ENCODE measurements around the gene IPCEF1.

The IPCEF1 gene

DNA sequence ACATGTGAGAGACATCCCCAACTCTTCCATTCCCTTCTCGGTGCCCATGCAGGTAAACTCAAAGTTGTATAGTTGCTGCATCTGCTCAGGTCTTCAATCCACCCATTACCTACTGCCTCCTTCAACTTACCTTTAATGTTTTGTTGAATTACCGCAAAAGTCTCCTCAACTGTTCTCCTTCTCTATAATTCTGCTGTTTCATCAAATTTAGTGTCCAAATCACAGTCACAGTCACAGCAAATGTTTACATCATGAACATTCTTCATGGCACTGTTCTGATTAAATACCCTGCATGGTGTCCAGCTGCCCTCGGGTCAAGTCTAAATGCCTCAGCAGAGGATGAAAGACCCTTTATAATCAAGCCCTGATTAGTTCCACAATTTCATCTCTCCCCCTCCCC lies 130.1 kb downstream of the IPCEF1 start:
- POLR2A ChIA-PET, result no interaction called here
- CTCF ChIA-PET, result no interaction called here

DNA sequence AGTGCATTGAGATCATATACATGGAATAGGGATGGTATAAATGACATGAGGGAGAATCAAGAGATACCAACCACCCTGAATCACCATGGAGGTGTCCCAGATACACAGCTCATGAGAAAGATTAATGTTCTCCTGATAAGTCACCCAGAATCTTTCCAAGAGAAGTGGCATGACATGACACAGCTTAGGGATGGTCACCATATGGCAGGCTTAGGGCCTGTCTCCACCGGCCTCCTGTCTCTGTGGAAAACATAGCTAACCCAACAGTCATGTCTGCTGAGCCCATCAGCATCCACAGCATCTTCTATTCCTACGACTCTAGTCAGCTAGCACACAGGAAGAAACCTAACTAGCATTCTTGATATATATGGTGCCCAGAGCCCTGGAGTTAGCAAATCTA lies 133.3 kb downstream of the IPCEF1 start:
- ChIA-PET CTCF (no interaction called here), POLR2A (no interaction called here)
- no peak for DNase-seq (ENCODE audit: extremely low spot score)
- TF ChIP-seq SP1 (IDR thresholded peaks at IDR 0.05) (no peak), ZNF384 (IDR thresholded peaks at IDR 0.05) (no peak), SUZ12 (IDR thresholded peaks at IDR 0.05) (no peak), FOXA1 (IDR thresholded peaks at IDR 0.05) (no peak), LEF1 (IDR thresholded peaks at IDR 0.05; ENCODE audit: borderline replicate concordance) (no peak), CTBP1 (IDR thresholded peaks at IDR 0.05; ENCODE audit: borderline replicate concordance) (no peak), BHLHE40 (IDR thresholded peaks at IDR 0.05; ENCODE audit: borderline replicate concordance) (no peak), TARDBP (IDR thresholded peaks at IDR 0.05) (no peak), FOXK2 (IDR thresholded peaks at IDR 0.05) (no peak), HDGF (IDR thresholded peaks at IDR 0.05; ENCODE audit: borderline replicate concordance) (no peak), ELF4 (IDR thresholded peaks at IDR 0.05) (no peak)
- TF ChIP-seq, protein P1, sequence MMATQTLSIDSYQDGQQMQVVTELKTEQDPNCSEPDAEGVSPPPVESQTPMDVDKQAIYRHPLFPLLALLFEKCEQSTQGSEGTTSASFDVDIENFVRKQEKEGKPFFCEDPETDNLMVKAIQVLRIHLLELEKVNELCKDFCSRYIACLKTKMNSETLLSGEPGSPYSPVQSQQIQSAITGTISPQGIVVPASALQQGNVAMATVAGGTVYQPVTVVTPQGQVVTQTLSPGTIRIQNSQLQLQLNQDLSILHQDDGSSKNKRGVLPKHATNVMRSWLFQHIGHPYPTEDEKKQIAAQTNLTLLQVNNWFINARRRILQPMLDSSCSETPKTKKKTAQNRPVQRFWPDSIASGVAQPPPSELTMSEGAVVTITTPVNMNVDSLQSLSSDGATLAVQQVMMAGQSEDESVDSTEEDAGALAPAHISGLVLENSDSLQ (IDR thresholded peaks at IDR 0.05), result no peak

More for the DNA sequence above, 130.1 kb downstream of the IPCEF1 start:
- no peak for TF ChIP-seq FOXK2 (IDR thresholded peaks at IDR 0.05)
- TF ChIP-seq NFRKB (IDR thresholded peaks at IDR 0.05), result no peak
- no peak for TF ChIP-seq LEF1 (IDR thresholded peaks at IDR 0.05; ENCODE audit: borderline replicate concordance)
- TF ChIP-seq SUZ12 (IDR thresholded peaks at IDR 0.05), result no peak
- no peak for TF ChIP-seq L3MBTL2 (conservative IDR thresholded peaks at IDR 0.05)
- no peak for TF ChIP-seq FOXM1 (IDR thresholded peaks at IDR 0.05; ENCODE audit: borderline replicate concordance)
- no peak for TF ChIP-seq SP1 (IDR thresholded peaks at IDR 0.05)
- TF ChIP-seq, protein P1 (IDR thresholded peaks at IDR 0.05), result no peak
- no peak for TF ChIP-seq FOXA1 (IDR thresholded peaks at IDR 0.05)
- no peak for TF ChIP-seq CTBP1 (IDR thresholded peaks at IDR 0.05; ENCODE audit: borderline replicate concordance)
- no peak for TF ChIP-seq ZNF384 (IDR thresholded peaks at IDR 0.05)
- TF ChIP-seq ELF4 (IDR thresholded peaks at IDR 0.05), result no peak
- no peak for TF ChIP-seq ARNT (IDR thresholded peaks at IDR 0.05)
- no peak for TF ChIP-seq BHLHE40 (IDR thresholded peaks at IDR 0.05; ENCODE audit: borderline replicate concordance)
- TF ChIP-seq TARDBP (IDR thresholded peaks at IDR 0.05), result no peak
- DNase-seq (ENCODE audit: extremely low spot score), result no peak

DNA sequence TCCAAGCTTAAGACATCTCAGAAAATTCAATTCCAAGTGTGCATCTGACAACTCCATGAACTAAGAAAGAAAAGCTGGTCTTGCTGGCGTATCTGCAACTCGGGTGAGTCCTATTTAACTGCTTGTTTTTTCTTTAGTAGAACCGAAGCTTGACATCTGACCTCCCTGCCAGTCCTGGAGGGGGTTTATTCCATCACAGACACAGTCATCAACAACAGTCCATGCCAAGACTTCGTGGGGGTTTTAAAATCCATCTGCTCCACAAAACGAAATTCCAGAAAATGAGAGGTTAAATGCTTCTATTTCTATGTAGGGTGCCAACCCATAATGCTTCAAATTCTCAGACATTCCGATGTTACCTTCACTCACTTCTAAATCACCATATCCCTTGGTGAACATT lies 133.9 kb downstream of the IPCEF1 start:
- ChIA-PET CTCF (interaction anchor here (1.1 kb wide), 1 partner anchor 54 kb away, joined by 3 read pairs; no protein-coding TSS in a partner anchor), POLR2A (no interaction called here)
- no peak for TF ChIP-seq TARDBP (IDR thresholded peaks at IDR 0.05)
- TF ChIP-seq HDGF (IDR thresholded peaks at IDR 0.05; ENCODE audit: borderline replicate concordance), result no peak
- no peak for TF ChIP-seq ZNF384 (IDR thresholded peaks at IDR 0.05)
- no peak for TF ChIP-seq NFRKB (IDR thresholded peaks at IDR 0.05)
- TF ChIP-seq LEF1 (IDR thresholded peaks at IDR 0.05; ENCODE audit: borderline replicate concordance), result no peak
- no peak for TF ChIP-seq ELF4 (IDR thresholded peaks at IDR 0.05)
- no peak for TF ChIP-seq CTBP1 (IDR thresholded peaks at IDR 0.05; ENCODE audit: borderline replicate concordance)
- TF ChIP-seq L3MBTL2 (conservative IDR thresholded peaks at IDR 0.05), result no peak
- no peak for TF ChIP-seq ARNT (IDR thresholded peaks at IDR 0.05)
- TF ChIP-seq SP1 (IDR thresholded peaks at IDR 0.05), result no peak
- TF ChIP-seq FOXA1 (IDR thresholded peaks at IDR 0.05), result no peak
- TF ChIP-seq BHLHE40 (IDR thresholded peaks at IDR 0.05; ENCODE audit: borderline replicate concordance), result no peak
- TF ChIP-seq, protein P1 (IDR thresholded peaks at IDR 0.05), result no peak
- TF ChIP-seq SUZ12 (IDR thresholded peaks at IDR 0.05), result no peak
- DNase-seq (ENCODE audit: extremely low spot score), result no peak

DNA sequence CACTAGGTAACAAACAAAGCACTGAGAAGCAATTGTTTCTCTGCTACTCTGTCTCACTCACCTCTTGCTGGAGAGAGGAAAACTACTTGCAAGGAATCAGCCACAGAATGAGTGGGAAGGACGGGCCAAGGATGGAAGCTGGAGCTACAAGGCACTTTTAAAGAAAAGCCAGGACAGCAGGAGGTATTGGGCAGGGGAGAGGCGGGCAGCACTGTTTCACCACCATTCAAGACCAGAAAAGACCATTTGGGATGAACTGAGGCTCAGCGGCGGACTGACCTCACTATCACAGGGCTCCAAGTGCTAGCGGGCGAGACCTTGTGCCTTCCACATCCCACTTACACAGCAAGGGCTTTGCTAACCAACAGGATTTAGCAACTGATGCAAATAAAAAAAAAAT lies 137.4 kb downstream of the IPCEF1 start:
- no peak for DNase-seq (ENCODE audit: extremely low spot score)
- TF ChIP-seq FOXK2 (IDR thresholded peaks at IDR 0.05) (no peak), ELF4 (IDR thresholded peaks at IDR 0.05) (no peak), SP1 (IDR thresholded peaks at IDR 0.05) (no peak), BHLHE40 (IDR thresholded peaks at IDR 0.05; ENCODE audit: borderline replicate concordance) (no peak), L3MBTL2 (conservative IDR thresholded peaks at IDR 0.05) (no peak), CTBP1 (IDR thresholded peaks at IDR 0.05; ENCODE audit: borderline replicate concordance) (no peak), LEF1 (IDR thresholded peaks at IDR 0.05; ENCODE audit: borderline replicate concordance) (no peak), ZNF384 (IDR thresholded peaks at IDR 0.05) (no peak), FOXM1 (IDR thresholded peaks at IDR 0.05; ENCODE audit: borderline replicate concordance) (no peak), FOXA1 (IDR thresholded peaks at IDR 0.05) (no peak), TARDBP (IDR thresholded peaks at IDR 0.05) (no peak), NFRKB (IDR thresholded peaks at IDR 0.05) (no peak), HDGF (IDR thresholded peaks at IDR 0.05; ENCODE audit: borderline replicate concordance) (no peak), SUZ12 (IDR thresholded peaks at IDR 0.05) (no peak), ARNT (IDR thresholded peaks at IDR 0.05) (no peak)
- TF ChIP-seq, protein P1 (IDR thresholded peaks at IDR 0.05), result no peak
- ChIA-PET POLR2A (no interaction called here), CTCF (no interaction called here)

DNA sequence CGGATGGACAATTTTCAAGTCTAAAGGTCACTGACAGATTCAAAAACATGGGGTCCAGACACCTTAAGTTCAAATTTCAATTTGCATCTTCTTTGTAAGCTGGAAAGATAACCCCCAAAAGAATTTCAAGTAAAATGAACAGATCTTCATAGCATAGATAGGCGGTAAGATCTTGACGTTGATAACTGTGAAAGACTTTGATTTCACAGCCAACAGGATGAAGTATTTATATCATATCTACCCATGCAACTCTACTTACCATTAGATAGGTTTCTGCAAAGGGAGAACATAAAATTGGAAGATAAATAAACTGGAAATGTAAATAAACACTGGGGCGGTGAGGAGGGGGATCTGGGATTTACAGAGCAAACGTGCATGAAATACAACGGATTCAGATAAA lies 137.8 kb downstream of the IPCEF1 start:
- POLR2A ChIA-PET, result no interaction called here
- DNase-seq (ENCODE audit: extremely low spot score), result no peak
- TF ChIP-seq ARNT (IDR thresholded peaks at IDR 0.05) (no peak), CTBP1 (IDR thresholded peaks at IDR 0.05; ENCODE audit: borderline replicate concordance) (no peak), TARDBP (IDR thresholded peaks at IDR 0.05) (no peak), ELF4 (IDR thresholded peaks at IDR 0.05) (no peak), FOXK2 (IDR thresholded peaks at IDR 0.05) (no peak), SUZ12 (IDR thresholded peaks at IDR 0.05) (no peak), FOXA1 (IDR thresholded peaks at IDR 0.05) (no peak), SP1 (IDR thresholded peaks at IDR 0.05) (no peak), FOXM1 (IDR thresholded peaks at IDR 0.05; ENCODE audit: borderline replicate concordance) (no peak)
- CTCF ChIA-PET, result no interaction called here
